Esophagus muscularis mucosa (tissue), 3 donors: Measurements from ENCODE around the gene RUNX1.

Experiments
- POLR2A ChIP-seq: fragments of 450-650 bp; IDR thresholded peaks from one replicate; pipeline ENCODE4 v1.6.1; 2017; ENCODE audit warnings: antibody characterized with exemption, moderate library complexity, mild to moderate bottlenecking, low read depth
- POLR2AphosphoS5 ChIP-seq, 2 donors: sonication (generic); formaldehyde crosslinking; IDR thresholded peaks; one replicate each; pipeline ENCODE4 v1.6.1; 2017; ENCODE audit warnings: antibody characterized with exemption in 2 of 2
- TF ChIP-seq, protein P1 (sequence below), 3 experiments: fragments of 200-600 bp in 2 of 3; fragments of 450-650 bp in 1 of 3; sonication (generic) in 2 of 3; IDR thresholded peaks; one replicate each; pipeline ENCODE4 v1.5.1; 2017 to 2019; ENCODE audit warnings: antibody characterized with exemption in 3 of 3, mild to moderate bottlenecking in 2 of 3, moderate library complexity in 1 of 3

GRCh38 chr21:34796518-34797200 lies 252.4 kb downstream of the RUNX1 start:
- TF ChIP-seq POLR2A (no peak), POLR2AphosphoS5 (IDR thresholded peaks at IDR 0.05) (no peak)
- TF ChIP-seq, protein P1, sequence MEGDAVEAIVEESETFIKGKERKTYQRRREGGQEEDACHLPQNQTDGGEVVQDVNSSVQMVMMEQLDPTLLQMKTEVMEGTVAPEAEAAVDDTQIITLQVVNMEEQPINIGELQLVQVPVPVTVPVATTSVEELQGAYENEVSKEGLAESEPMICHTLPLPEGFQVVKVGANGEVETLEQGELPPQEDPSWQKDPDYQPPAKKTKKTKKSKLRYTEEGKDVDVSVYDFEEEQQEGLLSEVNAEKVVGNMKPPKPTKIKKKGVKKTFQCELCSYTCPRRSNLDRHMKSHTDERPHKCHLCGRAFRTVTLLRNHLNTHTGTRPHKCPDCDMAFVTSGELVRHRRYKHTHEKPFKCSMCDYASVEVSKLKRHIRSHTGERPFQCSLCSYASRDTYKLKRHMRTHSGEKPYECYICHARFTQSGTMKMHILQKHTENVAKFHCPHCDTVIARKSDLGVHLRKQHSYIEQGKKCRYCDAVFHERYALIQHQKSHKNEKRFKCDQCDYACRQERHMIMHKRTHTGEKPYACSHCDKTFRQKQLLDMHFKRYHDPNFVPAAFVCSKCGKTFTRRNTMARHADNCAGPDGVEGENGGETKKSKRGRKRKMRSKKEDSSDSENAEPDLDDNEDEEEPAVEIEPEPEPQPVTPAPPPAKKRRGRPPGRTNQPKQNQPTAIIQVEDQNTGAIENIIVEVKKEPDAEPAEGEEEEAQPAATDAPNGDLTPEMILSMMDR (IDR thresholded peaks at IDR 0.05), result no peak
